Epithelial cell of prostate (primary cell): ENCODE data around the gene SH3BP5.

Source experiments
- DNase-seq: peaks from one replicate; pipeline ENCODE4 v3.0.0-alpha.2; 2011; ENCODE audit warnings: low read depth, low spot score
- H3K27ac ChIP-seq: fragments of 450-650 bp; 2 replicates; pipeline ENCODE4 v1.5.1; 2017; ENCODE audit warnings: mild to moderate bottlenecking

Gene SH3BP5

GRCh38 chr3:15327941-15328340 is 4.4 kb downstream of the SH3BP5 start:
- peak overlapping the region; percentile 15 for H3K27ac ChIP-seq
- no peak for DNase-seq

- DNase-seq: no peak
- H3K27ac ChIP-seq: no peak overlapping the region
These were observed 5.7 kb downstream of the SH3BP5 start for GRCh38 chr3:15326673-15327072.

- DNase-seq: no peak
- no peak overlapping the region for H3K27ac ChIP-seq
These were observed 6.3 kb downstream of the SH3BP5 start for GRCh38 chr3:15326037-15326436.

DNA sequence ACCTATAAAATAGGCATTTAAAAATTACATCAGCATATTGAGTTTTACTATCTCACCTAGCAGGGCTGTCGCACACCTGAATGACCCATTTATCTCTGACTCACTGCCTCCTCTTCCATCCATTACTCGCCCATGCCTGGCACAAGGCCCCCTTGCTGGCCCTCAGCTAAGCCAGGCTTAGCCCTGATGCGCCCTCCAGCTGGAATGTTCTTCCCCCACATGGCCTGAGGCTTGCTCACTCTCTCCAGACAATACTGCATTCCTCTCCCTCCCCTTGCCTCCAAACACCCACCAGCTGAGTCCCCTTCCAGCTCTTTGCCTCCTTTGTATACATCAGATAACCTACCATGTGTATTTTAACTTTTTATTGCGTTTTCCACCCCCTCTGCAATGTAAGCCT is 7.2 kb downstream of the SH3BP5 start:
- no peak overlapping the region for H3K27ac ChIP-seq
- DNase-seq: no peak

- no peak for DNase-seq
- no peak overlapping the region for H3K27ac ChIP-seq
These were observed 8.0 kb downstream of the SH3BP5 start for GRCh38 chr3:15324379-15324808.

GRCh38 chr3:15323063-15323462 is 9.3 kb downstream of the SH3BP5 start:
- no peak overlapping the region for H3K27ac ChIP-seq
- no peak for DNase-seq

DNA sequence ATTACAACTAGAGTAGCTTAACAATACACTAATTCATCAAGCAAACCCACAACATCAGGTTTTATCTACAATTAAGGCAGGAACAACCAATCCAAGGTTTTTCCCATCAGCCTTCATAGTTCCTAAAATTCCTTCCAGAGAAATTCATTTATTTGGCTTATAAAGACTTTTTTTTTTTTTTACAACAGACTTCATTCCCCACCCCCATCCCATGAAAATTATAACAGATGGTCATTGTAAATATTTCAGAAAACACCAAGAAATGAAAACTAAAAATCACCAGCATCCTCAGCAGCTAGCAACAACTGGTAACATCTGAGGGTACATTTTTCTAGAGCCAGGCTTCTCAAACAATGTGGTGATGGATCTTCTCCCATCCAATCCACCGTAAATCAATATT is 11.0 kb downstream of the SH3BP5 start:
- no peak overlapping the region for H3K27ac ChIP-seq
- no peak for DNase-seq

- H3K27ac ChIP-seq: no peak overlapping the region
- DNase-seq: no peak
These were observed 12.8 kb downstream of the SH3BP5 start for GRCh38 chr3:15319575-15319974.

- DNase-seq: no peak
- H3K27ac ChIP-seq: no peak overlapping the region
These were observed 13.2 kb downstream of the SH3BP5 start for GRCh38 chr3:15319136-15319535.

GRCh38 chr3:15318661-15319060 is 13.7 kb downstream of the SH3BP5 start:
- DNase-seq: no peak
- H3K27ac ChIP-seq: no peak overlapping the region

GRCh38 chr3:15316998-15317435 is 15.4 kb downstream of the SH3BP5 start:
- H3K27ac ChIP-seq: no peak overlapping the region
- DNase-seq: no peak

- H3K27ac ChIP-seq: no peak overlapping the region
- no peak for DNase-seq
These were observed 17.4 kb downstream of the SH3BP5 start for GRCh38 chr3:15315003-15315402.

GRCh38 chr3:15314276-15314675 is 18.1 kb downstream of the SH3BP5 start:
- no peak for DNase-seq
- no peak overlapping the region for H3K27ac ChIP-seq

DNA sequence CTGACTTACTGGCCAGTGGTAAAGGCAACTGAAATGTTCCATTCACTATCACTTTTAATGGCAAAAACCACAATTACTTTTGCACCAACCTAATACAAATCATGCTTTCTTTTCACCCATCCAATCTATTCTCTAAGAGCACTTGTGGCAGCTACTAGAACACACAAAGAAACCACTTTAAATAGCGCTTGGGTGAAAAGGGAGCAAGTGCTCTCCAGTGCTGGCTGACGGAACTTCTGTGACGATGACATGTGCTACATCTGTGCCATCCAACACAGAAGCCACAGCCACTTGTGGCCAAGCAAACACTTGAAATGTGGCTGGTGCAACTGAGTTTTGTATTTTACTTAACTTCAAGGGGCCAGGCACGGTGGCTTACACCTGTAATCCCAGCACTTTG is 18.9 kb downstream of the SH3BP5 start:
- H3K27ac ChIP-seq: no peak overlapping the region
- DNase-seq: no peak

GRCh38 chr3:15312550-15312949 is 19.8 kb downstream of the SH3BP5 start:
- no peak for DNase-seq
- no peak overlapping the region for H3K27ac ChIP-seq

- H3K27ac ChIP-seq: peak overlapping the region; percentile 51
- peak; percentile 68 for DNase-seq
These were observed 21.7 kb downstream of the SH3BP5 start for GRCh38 chr3:15310491-15311370.

DNA sequence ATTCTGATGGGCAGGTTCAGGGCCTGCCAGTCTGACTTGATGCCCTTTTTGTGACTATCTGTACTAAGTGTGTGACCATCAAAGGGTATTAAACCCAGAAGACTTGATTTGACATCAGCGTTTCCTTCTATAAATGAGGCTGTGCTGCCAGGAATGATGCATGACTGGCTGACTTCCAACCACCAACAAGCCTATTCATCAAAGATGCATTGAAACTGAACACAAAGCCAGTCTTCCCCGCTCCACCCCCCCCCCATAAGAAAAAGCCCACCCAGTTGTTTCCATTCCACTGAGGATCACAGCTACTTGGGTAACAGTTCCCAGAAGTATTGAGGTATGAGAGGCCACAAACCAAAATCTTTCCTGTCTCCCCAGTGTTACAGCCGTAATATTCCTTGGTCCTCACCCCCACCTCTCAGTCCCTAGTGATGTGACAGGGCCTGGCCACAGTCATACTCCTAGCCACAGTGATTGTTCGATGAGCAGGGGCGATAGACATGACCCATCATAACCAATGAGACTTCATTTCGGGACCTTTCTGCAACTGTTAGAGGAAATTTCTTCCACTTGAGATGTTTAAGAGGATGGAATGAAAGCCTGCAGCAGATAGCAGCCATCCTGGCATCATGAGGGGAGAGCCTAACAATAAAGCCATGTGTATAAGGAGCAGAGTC is 22.6 kb downstream of the SH3BP5 start:
- no peak for DNase-seq
- H3K27ac ChIP-seq: peak overlapping the region; percentile 51

DNA sequence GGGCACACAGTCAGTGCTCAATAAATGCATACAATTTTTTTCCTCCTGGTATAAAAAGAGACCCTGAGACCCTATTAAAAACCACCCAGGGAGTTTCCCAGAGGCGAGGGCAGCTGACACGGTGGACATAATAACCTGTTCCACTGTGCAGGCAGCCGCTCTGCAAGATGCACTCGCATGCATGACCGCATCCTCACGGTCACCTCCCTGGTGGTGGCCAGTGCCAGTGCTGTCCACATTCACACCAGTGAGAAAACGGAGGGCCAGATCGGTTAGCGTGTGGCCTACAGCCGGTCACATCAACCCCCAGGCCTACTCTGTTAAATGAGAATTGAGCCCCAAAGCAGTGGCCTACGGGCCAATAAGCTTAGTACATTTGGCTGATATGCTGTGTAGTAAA is 24.8 kb downstream of the SH3BP5 start:
- DNase-seq: no peak
- no peak overlapping the region for H3K27ac ChIP-seq

- no peak for DNase-seq
- no peak overlapping the region for H3K27ac ChIP-seq
These were observed 25.4 kb downstream of the SH3BP5 start for GRCh38 chr3:15306979-15307359.

- DNase-seq: no peak
- H3K27ac ChIP-seq: no peak overlapping the region
These were observed 27.0 kb downstream of the SH3BP5 start for GRCh38 chr3:15305359-15305844.

DNA sequence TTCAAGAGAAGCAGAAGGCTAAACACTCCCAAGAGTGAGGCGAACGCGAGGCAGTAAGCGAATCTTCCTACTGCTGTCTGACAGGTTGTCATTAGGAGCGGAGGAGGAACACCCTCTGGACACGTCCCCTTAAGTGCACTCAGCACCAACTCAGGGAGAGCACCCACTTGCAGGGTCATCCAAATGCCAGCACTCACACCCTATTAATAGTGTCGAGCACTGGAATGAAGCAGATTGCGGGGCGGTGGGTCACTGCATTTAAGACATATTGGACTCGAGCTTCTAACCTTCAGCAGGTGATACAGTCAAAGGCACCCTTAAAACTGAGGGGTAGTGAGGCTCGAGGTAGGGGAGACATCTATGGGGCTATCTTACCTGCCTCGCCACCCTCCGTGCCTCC is 28.7 kb downstream of the SH3BP5 start:
- DNase-seq: no peak
- H3K27ac ChIP-seq: no peak overlapping the region
